Measurements from ENCODE around the gene DCLK3. TPM values are rescaled to one million over a fixed set of nuclear protein-coding genes. Genes with fewer than 3 reads are reported as not detected.

Gene DCLK3
- total RNA-seq, 1 experiment from 2014 or later = 0.55 TPM

- Mint-ChIP-seq H3K36me3 (no peaks in the 10 kb centered on the region), H3K4me1 (peaks cover 20% of the 10 kb centered on the region), H3K27me3 (ENCODE audit: low read depth) (peaks cover 56% of the 10 kb centered on the region), H3K9me3 (no peaks in the 10 kb centered on the region), H3K27ac (no peak overlapping the region), H3K4me3 (peak overlapping the region; percentile 71)
- ATAC-seq (peak; percentile 27), DNase-seq (ENCODE audit: low spot score) (no peak)
- no peak for TF ChIP-seq TEAD1 (CRISPR knock-in tag; IDR thresholded peaks at IDR 0.05)
- no peak for TF ChIP-seq GRHL2 (CRISPR knock-in tag; IDR thresholded peaks at IDR 0.05; ENCODE audit: insufficient replicate concordance, severe bottlenecking)
- TF ChIP-seq ATF3 (CRISPR knock-in tag; conservative IDR thresholded peaks at IDR 0.05) = no peak
- TF ChIP-seq, protein P1, sequence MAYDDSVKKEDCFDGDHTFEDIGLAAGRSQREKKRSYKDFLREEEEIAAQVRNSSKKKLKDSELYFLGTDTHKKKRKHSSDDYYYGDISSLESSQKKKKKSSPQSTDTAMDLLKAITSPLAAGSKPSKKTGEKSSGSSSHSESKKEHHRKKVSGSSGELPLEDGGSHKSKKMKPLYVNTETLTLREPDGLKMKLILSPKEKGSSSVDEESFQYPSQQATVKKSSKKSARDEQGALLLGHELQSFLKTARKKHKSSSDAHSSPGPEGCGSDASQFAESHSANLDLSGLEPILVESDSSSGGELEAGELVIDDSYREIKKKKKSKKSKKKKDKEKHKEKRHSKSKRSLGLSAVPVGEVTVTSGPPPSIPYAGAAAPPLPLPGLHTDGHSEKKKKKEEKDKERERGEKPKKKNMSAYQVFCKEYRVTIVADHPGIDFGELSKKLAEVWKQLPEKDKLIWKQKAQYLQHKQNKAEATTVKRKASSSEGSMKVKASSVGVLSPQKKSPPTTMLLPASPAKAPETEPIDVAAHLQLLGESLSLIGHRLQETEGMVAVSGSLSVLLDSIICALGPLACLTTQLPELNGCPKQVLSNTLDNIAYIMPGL (CRISPR knock-in tag; IDR thresholded peaks at IDR 0.05) = no peak
- peak; percentile 90 for TF ChIP-seq GTF2I (CRISPR knock-in tag; conservative IDR thresholded peaks at IDR 0.05)
- TF ChIP-seq USF1 (CRISPR knock-in tag; IDR thresholded peaks at IDR 0.05) = no peak
- peak; percentile 5; the same call in 1 of the 2 replicates for TF ChIP-seq ZNF232 (CRISPR knock-in tag; IDR thresholded peaks at IDR 0.05)
- POLR2A ChIA-PET = no interaction called here
- CTCF ChIA-PET = interaction anchor here (1.1 to 2.3 kb wide), 6 partner anchors 29 to 229 kb away, joined by 3 to 5 read pairs (median 4); partner anchors contain the start of gene EPM2AIP1
These were observed 1.2 kb downstream of the DCLK3 start for GRCh38 chr3:36762918-36763849.

GRCh38 chr3:36761779-36762178 is 2.6 kb downstream of the DCLK3 start:
- Mint-ChIP-seq H3K4me1 (peaks cover 20% of the 10 kb centered on the region), H3K36me3 (no peaks in the 10 kb centered on the region), H3K4me3 (no peak overlapping the region), H3K9me3 (no peaks in the 10 kb centered on the region), H3K27me3 (ENCODE audit: low read depth) (peaks cover 42% of the 10 kb centered on the region), H3K27ac (no peak overlapping the region)
- DNase-seq (ENCODE audit: low spot score) (no peak), ATAC-seq (no peak)
- POLR2A ChIA-PET = no interaction called here
- CTCF ChIA-PET = no interaction called here
- TF ChIP-seq ZNF219 (CRISPR knock-in tag; IDR thresholded peaks at IDR 0.05; ENCODE audit: borderline replicate concordance) (no peak), MAX (CRISPR knock-in tag; IDR thresholded peaks at IDR 0.05) (no peak), E2F5 (CRISPR knock-in tag; IDR thresholded peaks at IDR 0.05) (no peak), MLX (CRISPR knock-in tag; IDR thresholded peaks at IDR 0.05) (no peak), PREB (CRISPR knock-in tag; IDR thresholded peaks at IDR 0.05; ENCODE audit: borderline replicate concordance) (no peak), KAT7 (CRISPR knock-in tag; IDR thresholded peaks at IDR 0.05; ENCODE audit: borderline replicate concordance) (no peak), ESRRA (CRISPR knock-in tag; IDR thresholded peaks at IDR 0.05; ENCODE audit: borderline replicate concordance) (no peak)
- TF ChIP-seq, protein P1 (CRISPR knock-in tag; IDR thresholded peaks at IDR 0.05) = no peak
- TF ChIP-seq, protein P2, sequence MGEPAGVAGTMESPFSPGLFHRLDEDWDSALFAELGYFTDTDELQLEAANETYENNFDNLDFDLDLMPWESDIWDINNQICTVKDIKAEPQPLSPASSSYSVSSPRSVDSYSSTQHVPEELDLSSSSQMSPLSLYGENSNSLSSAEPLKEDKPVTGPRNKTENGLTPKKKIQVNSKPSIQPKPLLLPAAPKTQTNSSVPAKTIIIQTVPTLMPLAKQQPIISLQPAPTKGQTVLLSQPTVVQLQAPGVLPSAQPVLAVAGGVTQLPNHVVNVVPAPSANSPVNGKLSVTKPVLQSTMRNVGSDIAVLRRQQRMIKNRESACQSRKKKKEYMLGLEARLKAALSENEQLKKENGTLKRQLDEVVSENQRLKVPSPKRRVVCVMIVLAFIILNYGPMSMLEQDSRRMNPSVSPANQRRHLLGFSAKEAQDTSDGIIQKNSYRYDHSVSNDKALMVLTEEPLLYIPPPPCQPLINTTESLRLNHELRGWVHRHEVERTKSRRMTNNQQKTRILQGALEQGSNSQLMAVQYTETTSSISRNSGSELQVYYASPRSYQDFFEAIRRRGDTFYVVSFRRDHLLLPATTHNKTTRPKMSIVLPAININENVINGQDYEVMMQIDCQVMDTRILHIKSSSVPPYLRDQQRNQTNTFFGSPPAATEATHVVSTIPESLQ (CRISPR knock-in tag; IDR thresholded peaks at IDR 0.05) = no peak
- TF ChIP-seq, protein P3, sequence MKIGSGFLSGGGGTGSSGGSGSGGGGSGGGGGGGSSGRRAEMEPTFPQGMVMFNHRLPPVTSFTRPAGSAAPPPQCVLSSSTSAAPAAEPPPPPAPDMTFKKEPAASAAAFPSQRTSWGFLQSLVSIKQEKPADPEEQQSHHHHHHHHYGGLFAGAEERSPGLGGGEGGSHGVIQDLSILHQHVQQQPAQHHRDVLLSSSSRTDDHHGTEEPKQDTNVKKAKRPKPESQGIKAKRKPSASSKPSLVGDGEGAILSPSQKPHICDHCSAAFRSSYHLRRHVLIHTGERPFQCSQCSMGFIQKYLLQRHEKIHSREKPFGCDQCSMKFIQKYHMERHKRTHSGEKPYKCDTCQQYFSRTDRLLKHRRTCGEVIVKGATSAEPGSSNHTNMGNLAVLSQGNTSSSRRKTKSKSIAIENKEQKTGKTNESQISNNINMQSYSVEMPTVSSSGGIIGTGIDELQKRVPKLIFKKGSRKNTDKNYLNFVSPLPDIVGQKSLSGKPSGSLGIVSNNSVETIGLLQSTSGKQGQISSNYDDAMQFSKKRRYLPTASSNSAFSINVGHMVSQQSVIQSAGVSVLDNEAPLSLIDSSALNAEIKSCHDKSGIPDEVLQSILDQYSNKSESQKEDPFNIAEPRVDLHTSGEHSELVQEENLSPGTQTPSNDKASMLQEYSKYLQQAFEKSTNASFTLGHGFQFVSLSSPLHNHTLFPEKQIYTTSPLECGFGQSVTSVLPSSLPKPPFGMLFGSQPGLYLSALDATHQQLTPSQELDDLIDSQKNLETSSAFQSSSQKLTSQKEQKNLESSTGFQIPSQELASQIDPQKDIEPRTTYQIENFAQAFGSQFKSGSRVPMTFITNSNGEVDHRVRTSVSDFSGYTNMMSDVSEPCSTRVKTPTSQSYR (CRISPR knock-in tag; IDR thresholded peaks at IDR 0.05) = no peak

Measured in WTC11 (cell line).